ENCODE results near the gene SERPINE1. TPM values are rescaled to one million over a fixed set of nuclear protein-coding genes. Genes with fewer than 3 reads are reported as not detected.
A peak's percentile ranks its signal among the peaks of the same experiment; 100 is the strongest.

Gene SERPINE1
- total and polyA plus RNA-seq, 2 of the 13 experiments (the other 11 are each of a cell fraction or from before 2014, with no cell fraction given): 21.2 to 1,576 TPM

DNA sequence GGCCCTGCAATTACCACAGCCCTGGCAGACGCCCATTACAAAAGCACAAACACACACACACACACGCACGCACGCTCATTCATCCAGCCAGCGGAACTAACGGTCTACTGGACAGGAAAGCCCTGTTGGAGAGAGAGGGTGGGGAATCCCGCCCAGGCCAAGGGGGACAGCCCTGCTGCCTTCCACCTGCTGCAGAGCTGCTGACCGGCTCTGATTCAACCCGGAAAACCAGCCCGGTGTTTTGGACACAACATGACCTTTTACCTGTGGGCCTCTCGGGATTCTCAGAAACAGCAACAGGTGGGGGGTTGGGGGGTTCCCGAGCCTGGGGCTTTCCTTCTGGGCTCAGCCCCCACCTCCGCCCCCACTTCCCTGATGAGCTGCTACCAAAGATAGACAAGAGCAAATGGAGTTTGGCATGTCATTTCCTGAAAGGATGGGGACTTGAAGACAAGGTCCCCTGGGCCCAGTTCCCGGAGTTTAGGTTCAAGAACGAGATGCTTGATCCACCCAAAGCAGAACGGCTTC is 18.5 kb upstream of the SERPINE1 start (continued):
- TF ChIP-seq PHF21A (CRISPR knock-in tag; IDR thresholded peaks at IDR 0.05) (peak; percentile 94), MTA3 (CRISPR knock-in tag; IDR thresholded peaks at IDR 0.05) (no peak), ZFX (CRISPR knock-in tag; IDR thresholded peaks at IDR 0.05; ENCODE audit: low read depth) (peak; percentile 73), MIER2 (CRISPR knock-in tag; IDR thresholded peaks at IDR 0.05) (0 out of 2 replicates have a peak, but pooled peaks have one; percentile 15), DNMT1 (CRISPR knock-in tag; IDR thresholded peaks at IDR 0.05) (no peak), TBL1XR1 (IDR thresholded peaks at IDR 0.05; ENCODE audit: borderline replicate concordance, low read length, partially characterized antibody) (no peak), ZNF282 (IDR thresholded peaks at IDR 0.05; ENCODE audit: partially characterized antibody) (no peak), ZNF260 (CRISPR knock-in tag; IDR thresholded peaks at IDR 0.05; ENCODE audit: borderline replicate concordance, low read depth) (no peak), MAZ (IDR thresholded peaks at IDR 0.05; ENCODE audit: borderline replicate concordance, low read depth, low read length) (0 out of 2 replicates have a peak, but pooled peaks have one; percentile 28), MAZ (CRISPR knock-in tag; IDR thresholded peaks at IDR 0.05; ENCODE audit: low read depth) (no peak), XRCC5 (optimal IDR thresholded peaks at IDR 0.05; ENCODE audit: low read length) (no peak), ZNF138 (CRISPR knock-in tag; IDR thresholded peaks at IDR 0.05; ENCODE audit: low read depth) (no peak), GFI1 (CRISPR knock-in tag; IDR thresholded peaks at IDR 0.05; ENCODE audit: borderline replicate concordance) (no peak)
- TF ChIP-seq, protein P1, sequence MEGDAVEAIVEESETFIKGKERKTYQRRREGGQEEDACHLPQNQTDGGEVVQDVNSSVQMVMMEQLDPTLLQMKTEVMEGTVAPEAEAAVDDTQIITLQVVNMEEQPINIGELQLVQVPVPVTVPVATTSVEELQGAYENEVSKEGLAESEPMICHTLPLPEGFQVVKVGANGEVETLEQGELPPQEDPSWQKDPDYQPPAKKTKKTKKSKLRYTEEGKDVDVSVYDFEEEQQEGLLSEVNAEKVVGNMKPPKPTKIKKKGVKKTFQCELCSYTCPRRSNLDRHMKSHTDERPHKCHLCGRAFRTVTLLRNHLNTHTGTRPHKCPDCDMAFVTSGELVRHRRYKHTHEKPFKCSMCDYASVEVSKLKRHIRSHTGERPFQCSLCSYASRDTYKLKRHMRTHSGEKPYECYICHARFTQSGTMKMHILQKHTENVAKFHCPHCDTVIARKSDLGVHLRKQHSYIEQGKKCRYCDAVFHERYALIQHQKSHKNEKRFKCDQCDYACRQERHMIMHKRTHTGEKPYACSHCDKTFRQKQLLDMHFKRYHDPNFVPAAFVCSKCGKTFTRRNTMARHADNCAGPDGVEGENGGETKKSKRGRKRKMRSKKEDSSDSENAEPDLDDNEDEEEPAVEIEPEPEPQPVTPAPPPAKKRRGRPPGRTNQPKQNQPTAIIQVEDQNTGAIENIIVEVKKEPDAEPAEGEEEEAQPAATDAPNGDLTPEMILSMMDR (CRISPR knock-in tag; IDR thresholded peaks at IDR 0.05): 0 out of 2 replicates have a peak, but pooled peaks have one; percentile 9
- TF ChIP-seq, protein P2, sequence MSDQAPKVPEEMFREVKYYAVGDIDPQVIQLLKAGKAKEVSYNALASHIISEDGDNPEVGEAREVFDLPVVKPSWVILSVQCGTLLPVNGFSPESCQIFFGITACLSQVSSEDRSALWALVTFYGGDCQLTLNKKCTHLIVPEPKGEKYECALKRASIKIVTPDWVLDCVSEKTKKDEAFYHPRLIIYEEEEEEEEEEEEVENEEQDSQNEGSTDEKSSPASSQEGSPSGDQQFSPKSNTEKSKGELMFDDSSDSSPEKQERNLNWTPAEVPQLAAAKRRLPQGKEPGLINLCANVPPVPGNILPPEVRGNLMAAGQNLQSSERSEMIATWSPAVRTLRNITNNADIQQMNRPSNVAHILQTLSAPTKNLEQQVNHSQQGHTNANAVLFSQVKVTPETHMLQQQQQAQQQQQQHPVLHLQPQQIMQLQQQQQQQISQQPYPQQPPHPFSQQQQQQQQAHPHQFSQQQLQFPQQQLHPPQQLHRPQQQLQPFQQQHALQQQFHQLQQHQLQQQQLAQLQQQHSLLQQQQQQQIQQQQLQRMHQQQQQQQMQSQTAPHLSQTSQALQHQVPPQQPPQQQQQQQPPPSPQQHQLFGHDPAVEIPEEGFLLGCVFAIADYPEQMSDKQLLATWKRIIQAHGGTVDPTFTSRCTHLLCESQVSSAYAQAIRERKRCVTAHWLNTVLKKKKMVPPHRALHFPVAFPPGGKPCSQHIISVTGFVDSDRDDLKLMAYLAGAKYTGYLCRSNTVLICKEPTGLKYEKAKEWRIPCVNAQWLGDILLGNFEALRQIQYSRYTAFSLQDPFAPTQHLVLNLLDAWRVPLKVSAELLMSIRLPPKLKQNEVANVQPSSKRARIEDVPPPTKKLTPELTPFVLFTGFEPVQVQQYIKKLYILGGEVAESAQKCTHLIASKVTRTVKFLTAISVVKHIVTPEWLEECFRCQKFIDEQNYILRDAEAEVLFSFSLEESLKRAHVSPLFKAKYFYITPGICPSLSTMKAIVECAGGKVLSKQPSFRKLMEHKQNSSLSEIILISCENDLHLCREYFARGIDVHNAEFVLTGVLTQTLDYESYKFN (CRISPR knock-in tag; conservative IDR thresholded peaks at IDR 0.05): peak; percentile 74
- TF ChIP-seq, protein P3, sequence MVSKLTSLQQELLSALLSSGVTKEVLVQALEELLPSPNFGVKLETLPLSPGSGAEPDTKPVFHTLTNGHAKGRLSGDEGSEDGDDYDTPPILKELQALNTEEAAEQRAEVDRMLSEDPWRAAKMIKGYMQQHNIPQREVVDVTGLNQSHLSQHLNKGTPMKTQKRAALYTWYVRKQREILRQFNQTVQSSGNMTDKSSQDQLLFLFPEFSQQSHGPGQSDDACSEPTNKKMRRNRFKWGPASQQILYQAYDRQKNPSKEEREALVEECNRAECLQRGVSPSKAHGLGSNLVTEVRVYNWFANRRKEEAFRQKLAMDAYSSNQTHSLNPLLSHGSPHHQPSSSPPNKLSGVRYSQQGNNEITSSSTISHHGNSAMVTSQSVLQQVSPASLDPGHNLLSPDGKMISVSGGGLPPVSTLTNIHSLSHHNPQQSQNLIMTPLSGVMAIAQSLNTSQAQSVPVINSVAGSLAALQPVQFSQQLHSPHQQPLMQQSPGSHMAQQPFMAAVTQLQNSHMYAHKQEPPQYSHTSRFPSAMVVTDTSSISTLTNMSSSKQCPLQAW (CRISPR knock-in tag; IDR thresholded peaks at IDR 0.05): no peak
- TF ChIP-seq, protein P4, sequence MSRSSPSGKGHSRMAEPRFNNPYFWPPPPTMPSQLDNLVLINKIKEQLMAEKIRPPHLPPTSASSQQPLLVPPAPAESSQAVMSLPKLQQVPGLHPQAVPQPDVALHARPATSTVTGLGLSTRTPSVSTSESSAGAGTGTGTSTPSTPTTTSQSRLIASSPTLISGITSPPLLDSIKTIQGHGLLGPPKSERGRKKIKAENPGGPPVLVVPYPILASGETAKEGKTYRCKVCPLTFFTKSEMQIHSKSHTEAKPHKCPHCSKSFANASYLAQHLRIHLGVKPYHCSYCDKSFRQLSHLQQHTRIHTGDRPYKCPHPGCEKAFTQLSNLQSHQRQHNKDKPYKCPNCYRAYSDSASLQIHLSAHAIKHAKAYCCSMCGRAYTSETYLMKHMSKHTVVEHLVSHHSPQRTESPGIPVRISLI (CRISPR knock-in tag; IDR thresholded peaks at IDR 0.05; ENCODE audit: borderline replicate concordance): peak; percentile 91
- TF ChIP-seq, protein P5, sequence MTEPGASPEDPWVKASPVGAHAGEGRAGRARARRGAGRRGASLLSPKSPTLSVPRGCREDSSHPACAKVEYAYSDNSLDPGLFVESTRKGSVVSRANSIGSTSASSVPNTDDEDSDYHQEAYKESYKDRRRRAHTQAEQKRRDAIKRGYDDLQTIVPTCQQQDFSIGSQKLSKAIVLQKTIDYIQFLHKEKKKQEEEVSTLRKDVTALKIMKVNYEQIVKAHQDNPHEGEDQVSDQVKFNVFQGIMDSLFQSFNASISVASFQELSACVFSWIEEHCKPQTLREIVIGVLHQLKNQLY (CRISPR knock-in tag; IDR thresholded peaks at IDR 0.05): no peak
- TF ChIP-seq, protein P6, sequence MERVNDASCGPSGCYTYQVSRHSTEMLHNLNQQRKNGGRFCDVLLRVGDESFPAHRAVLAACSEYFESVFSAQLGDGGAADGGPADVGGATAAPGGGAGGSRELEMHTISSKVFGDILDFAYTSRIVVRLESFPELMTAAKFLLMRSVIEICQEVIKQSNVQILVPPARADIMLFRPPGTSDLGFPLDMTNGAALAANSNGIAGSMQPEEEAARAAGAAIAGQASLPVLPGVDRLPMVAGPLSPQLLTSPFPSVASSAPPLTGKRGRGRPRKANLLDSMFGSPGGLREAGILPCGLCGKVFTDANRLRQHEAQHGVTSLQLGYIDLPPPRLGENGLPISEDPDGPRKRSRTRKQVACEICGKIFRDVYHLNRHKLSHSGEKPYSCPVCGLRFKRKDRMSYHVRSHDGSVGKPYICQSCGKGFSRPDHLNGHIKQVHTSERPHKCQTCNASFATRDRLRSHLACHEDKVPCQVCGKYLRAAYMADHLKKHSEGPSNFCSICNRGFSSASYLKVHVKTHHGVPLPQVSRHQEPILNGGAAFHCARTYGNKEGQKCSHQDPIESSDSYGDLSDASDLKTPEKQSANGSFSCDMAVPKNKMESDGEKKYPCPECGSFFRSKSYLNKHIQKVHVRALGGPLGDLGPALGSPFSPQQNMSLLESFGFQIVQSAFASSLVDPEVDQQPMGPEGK (CRISPR knock-in tag; IDR thresholded peaks at IDR 0.05): peak; percentile 48; the same call in 1 of the 2 replicates

All from HepG2 (cell line).